GM10847 (cell line): ENCODE measurements around the gene SDHC.
A peak's percentile ranks its signal among the peaks of the same experiment; 100 is the strongest.

Experiments
- POLR2A ChIP-seq: IDR thresholded peaks from 2 replicates; pipeline ENCODE4 v1.6.1; 2011; ENCODE audit not compliant: insufficient read length; ENCODE audit errors: extremely low read depth

SDHC gene

DNA sequence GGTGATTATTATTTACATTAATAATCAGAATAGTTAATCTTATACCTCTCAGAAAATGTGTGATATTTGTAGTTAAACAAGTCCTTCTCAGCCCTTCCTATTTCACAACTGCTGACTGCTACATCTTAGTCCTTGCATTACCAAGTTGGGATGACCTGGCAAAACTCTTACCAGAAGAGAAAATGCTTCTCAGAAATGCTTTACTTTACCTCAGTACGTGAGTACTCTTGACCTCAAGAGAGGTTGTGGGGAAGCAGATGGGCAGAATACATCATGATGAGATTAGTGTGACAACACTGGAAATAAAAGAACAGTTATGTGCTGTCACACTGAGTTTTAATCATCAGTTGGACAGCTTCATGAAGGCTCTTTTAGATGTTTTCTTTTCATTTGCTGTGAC is 37.3 kb downstream of the SDHC start:
- TF ChIP-seq POLR2A, result no peak

DNA sequence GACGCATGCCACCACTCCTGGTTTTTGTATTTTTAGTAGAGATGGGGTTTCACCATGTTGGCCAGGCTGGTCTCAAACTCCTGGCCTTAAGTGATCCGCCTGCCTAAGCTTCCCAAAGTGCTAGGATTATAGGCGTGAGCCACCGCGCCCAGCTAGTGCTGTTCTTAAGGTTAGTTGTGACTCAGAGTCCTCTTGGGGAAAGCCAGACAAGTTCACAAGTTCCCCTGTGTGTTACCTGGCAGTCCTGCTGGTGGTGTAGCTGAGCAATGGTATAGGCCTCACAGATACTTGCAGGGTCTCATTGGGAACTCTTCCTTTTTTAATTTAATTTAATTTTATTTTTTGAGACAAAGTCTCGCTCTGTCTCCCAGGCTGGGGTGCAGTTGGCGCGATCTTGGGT is 42.9 kb downstream of the SDHC start:
- TF ChIP-seq POLR2A, result no peak

DNA sequence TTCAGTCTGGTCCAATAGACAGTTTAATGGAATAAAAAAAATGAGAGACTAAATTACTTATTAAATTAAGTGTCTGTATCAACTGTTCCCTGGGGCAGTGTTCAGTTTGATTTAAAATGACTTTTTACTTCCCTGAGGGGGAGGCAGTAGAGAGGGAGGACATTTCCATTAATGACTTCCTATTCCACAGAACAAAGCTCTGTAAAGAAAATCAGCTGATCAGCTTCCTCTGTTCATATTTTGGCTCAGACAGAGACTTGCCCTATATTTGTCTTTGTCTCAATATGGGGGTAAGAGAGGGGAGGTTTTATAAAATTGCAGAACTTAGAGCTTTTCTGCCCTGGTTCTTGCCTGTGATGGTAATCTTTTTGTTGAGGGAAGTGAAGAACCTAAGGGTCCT is 45.1 kb downstream of the SDHC start:
- TF ChIP-seq POLR2A, result no peak

DNA sequence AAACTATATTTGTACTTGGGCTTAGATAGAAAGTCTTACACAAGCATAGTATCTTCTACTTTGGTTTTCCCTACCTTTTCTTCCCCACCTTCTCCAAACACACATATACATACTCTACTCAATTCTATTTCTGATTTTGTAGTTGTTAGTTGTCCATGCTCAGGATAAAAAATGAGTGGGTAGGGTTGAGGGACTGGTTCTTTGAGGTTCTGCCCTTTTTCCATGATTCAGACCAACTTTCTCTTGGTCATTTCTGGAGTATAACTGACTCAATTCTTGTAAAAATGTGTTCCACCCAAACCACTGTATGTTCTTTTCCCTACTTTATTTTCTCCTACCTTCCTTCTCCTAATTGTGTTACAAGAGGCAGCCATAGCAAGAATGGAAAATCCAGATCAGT is 50.2 kb downstream of the SDHC start:
- no peak for TF ChIP-seq POLR2A

DNA sequence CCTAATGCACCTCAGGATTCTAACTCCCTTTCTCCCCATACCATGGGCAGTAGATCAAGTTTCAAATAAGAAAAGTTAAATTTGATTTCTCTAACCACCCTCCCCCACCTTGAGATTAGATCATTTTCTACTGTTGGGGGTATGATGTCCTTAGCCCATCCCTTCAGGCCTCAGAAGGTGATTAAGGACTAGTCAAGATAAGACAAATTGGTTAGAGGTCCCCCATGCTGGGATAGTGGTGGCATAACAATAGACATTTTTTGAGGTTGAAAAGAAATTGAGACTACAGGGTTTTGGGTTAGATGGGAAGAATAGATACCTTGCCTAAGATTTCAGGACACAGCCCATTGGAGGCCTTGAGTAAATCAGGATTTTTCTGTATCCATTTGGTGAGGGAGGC is 51.0 kb downstream of the SDHC start:
- no peak for TF ChIP-seq POLR2A

DNA sequence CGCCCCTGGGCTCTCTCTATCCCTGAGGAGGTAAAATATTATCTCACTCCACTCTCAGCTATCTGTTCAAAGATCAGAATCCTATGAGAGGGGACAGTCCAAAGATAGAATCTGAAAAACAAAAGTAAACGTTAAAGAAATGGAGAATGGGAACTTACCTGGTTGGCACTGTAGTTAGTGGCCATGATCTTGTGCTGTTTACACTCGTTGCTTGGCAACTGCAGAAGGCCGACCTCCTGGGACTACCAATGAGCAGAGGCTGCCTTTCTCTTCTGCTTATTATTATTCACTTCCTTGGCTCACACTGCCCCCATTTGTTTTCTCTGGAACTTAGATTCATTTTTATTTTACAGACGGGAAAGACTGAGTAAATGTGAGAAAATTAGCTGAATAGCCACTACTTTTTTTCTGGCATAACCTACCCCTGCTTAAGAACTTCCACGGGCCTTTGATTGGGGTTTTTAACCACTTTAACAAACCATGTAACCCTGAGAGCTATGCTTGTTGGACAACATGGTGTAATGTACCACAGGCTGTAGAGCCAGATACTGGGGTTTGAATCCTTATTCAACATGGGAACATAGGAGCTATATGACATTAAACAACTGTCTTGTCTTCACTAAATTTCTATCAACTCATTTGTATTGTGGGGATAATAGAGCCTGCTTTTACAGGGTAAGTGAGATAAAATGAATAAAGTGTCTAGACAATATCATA is 53.7 kb downstream of the SDHC start, which contains the start of gene CFAP126:
TSS of gene CFAP126 (minus strand) at position 193 of the 717 bp plus-strand sequence. CDS start at position 185, 8 bp downstream.
- no peak for TF ChIP-seq POLR2A

DNA sequence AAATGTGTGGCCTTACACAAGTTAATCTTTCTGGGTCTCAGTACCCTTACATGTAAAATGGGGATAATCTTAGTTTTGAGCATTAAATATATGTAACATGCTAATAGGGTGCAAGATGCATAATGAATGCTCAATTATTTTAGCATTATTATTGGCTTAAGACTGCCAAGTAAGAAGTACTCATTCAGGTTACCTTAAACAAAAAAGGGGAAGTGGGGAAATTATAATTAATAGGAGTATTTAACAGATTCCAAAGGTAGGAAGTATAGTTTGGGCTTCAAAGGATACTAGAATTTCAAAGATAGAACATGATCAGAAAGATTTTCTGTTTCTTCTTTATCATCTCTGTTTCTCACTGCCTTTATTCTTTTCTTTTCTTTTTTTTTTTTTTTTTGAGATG is 59.3 kb downstream of the SDHC start:
- TF ChIP-seq POLR2A, result no peak

DNA sequence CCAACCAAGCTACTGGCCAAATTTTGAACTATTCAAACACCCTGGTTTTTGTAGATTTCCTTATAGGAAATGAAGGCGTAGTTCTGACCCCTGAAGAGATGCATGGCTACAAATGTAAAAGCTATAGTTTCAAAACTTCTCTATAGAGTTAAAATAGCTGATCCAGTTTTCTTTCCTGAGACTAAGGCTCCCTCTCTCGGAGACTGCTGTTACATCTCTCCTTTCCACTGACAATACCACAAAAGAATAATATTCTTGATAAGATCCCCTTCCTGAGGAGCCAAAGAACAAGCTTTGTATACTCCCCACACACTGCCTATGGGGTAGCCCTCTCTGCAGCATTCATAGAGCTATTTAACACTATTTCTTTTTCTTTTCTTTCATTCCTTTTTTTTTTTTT is 60.2 kb downstream of the SDHC start:
- no peak for TF ChIP-seq POLR2A

DNA sequence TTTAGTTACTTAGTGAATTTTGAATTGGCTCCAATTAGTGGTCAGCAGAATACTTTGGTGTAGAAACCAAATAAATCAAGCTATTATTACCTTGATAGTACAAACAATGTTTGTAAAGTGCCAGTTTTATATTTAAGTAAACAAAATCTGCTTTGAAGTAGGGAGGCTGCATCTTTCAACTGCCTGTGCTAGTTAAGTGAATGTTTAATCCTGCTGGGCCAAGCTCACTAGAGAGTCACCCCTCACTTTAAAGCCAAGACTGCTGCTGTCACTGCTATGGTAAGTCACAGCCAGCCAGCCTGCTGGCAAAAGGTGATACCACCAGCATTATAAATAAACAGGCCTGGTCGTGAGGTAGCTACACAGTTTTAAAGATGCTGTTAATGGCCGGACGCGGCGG is 63.8 kb downstream of the SDHC start:
- TF ChIP-seq POLR2A, result no peak

DNA sequence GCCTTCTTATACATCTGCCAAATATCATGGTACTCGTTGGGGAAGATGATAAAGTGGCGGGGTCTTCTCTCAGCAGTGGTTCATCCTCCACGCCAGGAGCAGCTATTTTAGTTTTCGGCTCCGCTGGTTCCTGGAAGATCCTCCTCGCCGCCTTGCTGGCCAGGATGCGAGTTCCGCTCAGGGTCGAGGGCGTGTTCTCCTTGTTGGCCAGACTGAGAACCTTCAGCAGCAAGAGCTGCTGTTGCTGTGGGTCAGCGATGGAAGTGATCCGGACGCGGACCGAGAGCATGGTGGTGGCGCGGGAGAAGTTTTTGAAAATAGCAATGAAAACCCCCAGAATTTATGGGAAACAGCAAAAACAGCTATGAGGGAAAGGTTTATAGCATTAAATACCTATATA is 64.9 kb downstream of the SDHC start:
- TF ChIP-seq POLR2A, result no peak

DNA sequence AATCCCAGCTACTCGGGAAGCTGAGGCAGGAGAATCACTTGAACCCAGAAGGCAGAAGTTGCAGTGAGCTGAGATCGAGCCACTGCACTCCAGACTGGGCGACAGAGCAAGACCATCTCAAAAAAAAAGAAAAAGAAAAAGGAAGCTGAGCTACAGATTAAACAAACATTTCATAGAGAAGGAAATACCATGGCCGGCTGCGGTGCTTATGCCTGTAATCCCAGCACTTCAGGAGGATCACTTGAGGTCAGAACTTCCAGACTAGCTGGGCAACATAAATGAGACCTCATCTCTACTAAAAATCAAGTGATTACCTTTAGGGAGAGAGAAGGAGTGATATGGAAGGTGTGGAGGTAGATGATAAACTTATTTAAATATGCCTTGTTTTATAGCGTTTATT is 67.5 kb downstream of the SDHC start:
- TF ChIP-seq POLR2A, result no peak

DNA sequence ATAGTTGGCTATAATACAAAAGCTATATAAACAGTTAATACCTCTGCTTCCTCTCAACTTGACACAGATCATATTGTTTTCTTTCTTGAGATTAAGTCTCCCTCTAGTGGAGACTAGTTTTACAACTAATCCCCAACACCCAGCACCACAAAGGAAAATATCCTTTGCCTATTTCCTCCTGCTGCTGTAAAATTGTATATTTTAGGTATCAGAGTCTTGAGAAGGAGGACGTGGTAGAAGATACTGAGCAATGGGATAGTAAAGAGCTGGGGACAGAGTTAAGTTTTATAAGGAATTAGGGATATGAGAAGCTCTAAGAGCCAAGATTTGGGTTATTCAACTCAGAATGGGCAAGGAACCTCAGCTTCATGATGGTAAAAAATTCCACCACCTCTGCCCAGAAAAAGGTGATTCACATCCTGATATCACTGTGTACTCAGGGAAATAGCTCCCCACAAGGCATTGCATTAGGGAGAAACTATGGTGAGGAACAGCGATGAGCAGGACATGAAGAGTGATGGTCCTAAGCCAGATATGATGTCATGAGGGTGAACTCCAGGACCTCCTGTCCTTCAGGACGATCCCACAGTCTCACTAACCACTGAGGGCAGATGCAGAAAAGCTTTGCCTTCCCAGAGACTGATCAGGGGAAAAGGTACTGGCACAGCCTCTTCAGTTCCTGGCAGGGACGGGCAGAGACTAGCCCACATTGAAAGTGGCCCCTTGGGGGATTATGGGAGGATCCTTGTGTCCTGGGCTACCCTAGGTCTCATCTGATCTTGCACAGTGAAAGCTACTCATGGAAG is 68.2 kb downstream of the SDHC start:
- TF ChIP-seq POLR2A, result no peak

DNA sequence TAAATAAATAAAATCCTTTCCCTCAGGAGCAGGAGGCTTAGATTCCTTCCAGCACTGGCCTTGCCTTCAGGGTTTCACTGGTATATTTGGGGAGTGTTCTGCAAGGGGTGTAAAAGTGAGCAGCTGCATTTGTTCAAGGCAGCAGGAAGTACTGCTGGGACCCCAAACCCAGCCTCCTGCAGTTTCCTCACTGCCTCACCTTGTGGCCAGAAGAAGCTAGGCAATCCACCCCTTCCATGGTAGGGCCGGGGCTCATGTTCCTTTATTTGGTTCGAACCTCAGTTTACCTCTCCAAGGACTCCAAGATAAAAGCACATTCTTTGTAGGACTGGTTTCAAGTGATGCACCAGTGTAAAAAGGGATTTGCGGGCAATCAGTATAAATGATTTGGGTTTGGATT is 74.5 kb downstream of the SDHC start:
- no peak for TF ChIP-seq POLR2A

DNA sequence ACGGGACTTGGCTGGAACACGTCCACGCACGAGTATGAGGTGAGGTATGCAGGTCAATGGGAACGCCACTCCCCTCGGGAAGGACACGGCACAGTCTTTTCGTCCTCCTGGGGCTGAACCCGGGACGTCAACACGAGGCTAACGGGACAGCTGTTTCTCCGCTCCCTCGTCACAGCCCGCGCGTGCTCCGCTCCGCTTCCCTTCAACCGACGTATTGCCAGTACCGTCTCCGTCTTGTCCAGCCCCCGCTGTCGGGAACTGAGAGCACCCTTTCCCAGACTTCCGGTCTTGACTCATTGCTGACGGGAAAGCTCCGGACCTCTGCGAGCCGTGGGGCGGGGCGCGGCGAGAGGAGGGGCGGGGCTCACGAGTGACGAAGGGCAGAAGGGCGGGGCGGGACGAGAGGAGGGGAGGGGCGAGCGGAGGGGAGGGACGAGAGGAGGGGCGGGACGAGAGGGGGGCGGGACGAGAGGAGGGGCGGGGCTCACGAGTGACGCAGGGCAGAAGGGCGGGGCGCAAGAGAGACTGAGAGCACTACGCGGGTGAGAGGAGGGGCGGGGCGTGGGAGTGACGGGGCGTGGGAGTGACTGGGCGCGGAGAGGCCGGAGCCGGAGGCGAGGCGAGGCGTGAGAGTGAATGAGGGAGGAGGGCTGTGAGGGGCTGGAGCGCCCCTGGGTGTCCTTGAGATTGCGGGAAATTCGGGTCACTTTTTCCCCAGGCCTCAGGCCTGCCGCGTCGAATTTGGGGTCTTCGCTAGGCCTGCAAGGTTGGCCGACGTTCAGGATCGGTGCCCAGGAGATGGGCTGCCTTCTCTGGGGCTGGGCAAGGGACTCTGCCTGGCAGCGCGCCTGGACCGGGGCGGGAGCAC is 75.7 kb downstream of the SDHC start:
- peak; percentile 43 for TF ChIP-seq POLR2A

DNA sequence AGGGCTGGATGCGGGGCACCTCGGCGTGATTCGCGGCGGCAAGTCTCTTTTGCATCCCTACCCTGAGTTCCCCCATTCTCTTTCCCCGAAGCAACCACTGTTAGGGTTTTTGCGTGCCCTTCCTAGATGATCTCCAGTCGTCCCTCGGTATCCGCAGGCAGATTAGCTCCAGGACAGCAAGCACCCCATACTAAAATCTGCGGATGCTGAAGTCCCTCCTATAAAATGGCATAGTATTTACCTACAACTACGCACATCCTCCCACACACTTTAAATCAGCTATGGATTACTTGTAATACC is 76.3 kb downstream of the SDHC start:
- no peak for TF ChIP-seq POLR2A

DNA sequence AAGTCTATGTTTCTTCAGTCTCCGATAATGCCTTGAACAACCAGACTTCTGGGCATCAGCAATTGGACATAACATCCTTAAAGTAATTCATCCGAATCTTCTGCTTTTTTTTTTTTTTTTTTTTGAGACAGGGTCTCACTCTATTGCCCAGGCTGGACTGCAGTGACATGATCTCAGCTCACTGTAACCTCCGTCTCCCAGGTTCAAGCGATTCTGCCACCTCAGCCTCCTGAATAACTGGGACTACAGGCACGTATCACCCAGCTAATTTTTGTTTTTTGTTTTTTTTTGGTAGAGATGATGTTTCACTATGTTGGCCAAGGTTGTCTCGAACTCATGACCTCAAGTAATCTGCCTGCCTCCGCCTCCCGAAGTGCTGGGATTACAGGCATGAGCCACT is 77.4 kb downstream of the SDHC start:
- no peak for TF ChIP-seq POLR2A

DNA sequence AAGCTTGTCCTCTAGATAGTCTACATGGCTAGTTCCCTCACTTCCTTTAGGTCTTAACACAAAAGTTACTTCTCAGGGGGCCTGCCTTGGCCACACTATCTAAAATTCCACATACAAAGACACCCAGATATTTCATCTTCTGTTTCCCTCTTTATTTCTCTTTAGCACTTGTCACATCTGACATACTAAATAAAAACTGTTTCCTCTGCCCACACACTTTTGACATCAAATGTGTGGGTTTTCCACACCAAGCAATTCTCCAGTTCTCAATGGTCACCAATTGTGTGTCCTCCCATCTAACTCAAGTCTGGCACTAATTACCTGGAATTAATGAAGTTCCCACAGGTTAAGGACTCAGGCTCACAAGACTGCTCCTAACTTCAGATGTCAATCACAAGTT is 79.0 kb downstream of the SDHC start:
- no peak for TF ChIP-seq POLR2A

DNA sequence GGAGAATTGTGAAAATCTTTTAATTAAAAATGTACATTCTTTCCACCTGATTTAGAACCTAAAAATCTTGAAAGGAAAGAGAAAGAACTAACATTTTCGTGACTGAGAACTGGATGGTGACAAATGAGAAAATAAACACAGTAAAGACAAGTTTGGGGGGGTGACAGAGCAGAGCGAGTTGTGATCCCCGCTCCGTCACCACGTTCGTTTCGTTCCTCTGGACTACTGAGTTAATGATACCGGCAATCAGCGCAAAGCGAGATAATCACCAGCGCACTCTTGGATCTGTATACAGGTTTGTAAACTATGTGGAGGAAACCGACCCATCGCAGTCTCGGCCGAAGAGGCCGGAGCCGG is 84.7 kb downstream of the SDHC start:
- TF ChIP-seq POLR2A, result no peak
